GM12878 (cell line): ENCODE measurements around the gene KIAA1217. TPM values are rescaled to one million over a fixed set of nuclear protein-coding genes. Genes with fewer than 3 reads are reported as not detected.
A peak's percentile ranks its signal among the peaks of the same experiment; 100 is the strongest.

Source experiments
- ATAC-seq: fragments of 200-7000 bp; cut with Tn5 transposase; 3 replicates; pipeline ENCODE4 v1.9.1; 2020; ENCODE audit warnings: mild to moderate bottlenecking, moderate library complexity
- BruUV-seq: library from RNA; stranded (reverse); fragments of 400-500 nt; replicated peaks from 2 replicates; lab custom pipeline; 2021; lab: Mats Ljungman, UMichigan
- CTCF ChIA-PET: fragments of 300-600 bp; sonication (Branson Sonifier 250); formaldehyde crosslinking; extraction: SDS; loops from one replicate; lab custom pipeline; 2021; ENCODE audit warnings: inconsistent platforms; lab: Yijun Ruan, JAX
- POLR2A ChIA-PET: fragments of 350-600 bp; formaldehyde crosslinking; extraction: SDS; loops from one replicate; lab custom pipeline; 2021; ENCODE audit warnings: inconsistent platforms; lab: Charles Lee
- RAD21 ChIA-PET: fragments of 300-600 bp; sonication (Branson Sonifier 250); formaldehyde crosslinking; loops from one replicate; lab custom pipeline; 2023; ENCODE audit warnings: antibody characterized with exemption; ENCODE audit not compliant: unreplicated experiment; lab: Charles Lee
- SMC1A ChIA-PET: fragments of 300-600 bp; sonication (Branson Sonifier 250); formaldehyde crosslinking; loops from one replicate; lab custom pipeline; 2023; ENCODE audit not compliant: unreplicated experiment, uncharacterized antibody; lab: Charles Lee
- DNase-seq: peaks from one replicate; pipeline ENCODE4 v3.0.0-alpha.2; 2011; ENCODE audit warnings: low read depth, low spot score
- FAIRE-seq: peaks from 3 replicates; lab custom pipeline; 2011; peaks lifted over from hg19 to GRCh38; lab: Jason Lieb, UNC
- H2AFZ ChIP-seq: 2 replicates; pipeline ENCODE4 v1.6.0; 2011; ENCODE audit warnings: low read depth, low read length, control low read depth; ENCODE audit not compliant: control insufficient read depth
- H3K27ac ChIP-seq: 2 replicates; pipeline ENCODE4 v1.5.1; 2011; ENCODE audit warnings: control low read depth; ENCODE audit not compliant: control insufficient read depth, insufficient read depth
- H3K27me3 ChIP-seq, 2 experiments: replicated peaks in 1 of 2; 2 replicates each; pipeline versions ENCODE4 v1.6.0 to v1.6.1; 2011; ENCODE audit warnings: low read length in 1 of 2; ENCODE audit not compliant: control insufficient read depth in 2 of 2, insufficient read depth in 2 of 2
- H3K36me3 ChIP-seq, 2 experiments: 2 replicates each; pipeline ENCODE4 v1.5.1; 2011; ENCODE audit warnings: low read length in 1 of 2; ENCODE audit not compliant: control insufficient read depth in 2 of 2, insufficient read depth in 2 of 2
- H3K4me1 ChIP-seq: 2 replicates; pipeline ENCODE4 v1.6.1; 2011; ENCODE audit warnings: mild to moderate bottlenecking, low read length, moderate library complexity, mixed read lengths; ENCODE audit not compliant: control insufficient read depth, insufficient read depth
- H3K4me2 ChIP-seq: 2 replicates; pipeline ENCODE4 v1.6.0; 2011; ENCODE audit warnings: control low read depth; ENCODE audit not compliant: control insufficient read depth, insufficient read depth
- H3K4me3 ChIP-seq: fragments of 200-600 bp; sonication (generic); 2 replicates; pipeline ENCODE4 v1.5.1; 2016
- H3K79me2 ChIP-seq: 2 replicates; pipeline ENCODE4 v1.6.0; 2011; ENCODE audit warnings: low read length; ENCODE audit not compliant: control insufficient read depth, insufficient read depth
- H3K9ac ChIP-seq: 2 replicates; pipeline ENCODE4 v1.8.0; 2011; ENCODE audit warnings: low read length, control low read depth, mixed read lengths; ENCODE audit not compliant: control insufficient read depth, insufficient read depth
- H3K9me3 ChIP-seq: replicated peaks from 3 replicates; pipeline ENCODE4 v1.5.1; 2011; ENCODE audit warnings: mild to moderate bottlenecking, low read length; ENCODE audit not compliant: control insufficient read depth, insufficient read depth
- H4K20me1 ChIP-seq: 2 replicates; pipeline ENCODE4 v1.6.0; 2011; ENCODE audit not compliant: control insufficient read depth, insufficient read depth
- ATF7 ChIP-seq: fragments of 450-650 bp; IDR thresholded peaks from 2 replicates; pipeline ENCODE4 v1.6.1; 2016; ENCODE audit warnings: low read depth, mild to moderate bottlenecking
- BHLHE40 ChIP-seq, 2 experiments: fragments of 450-650 bp in 1 of 2; IDR thresholded peaks; 2 replicates each; pipeline ENCODE4 v1.6.1; 2011 to 2017; ENCODE audit warnings: low read depth in 2 of 2, borderline replicate concordance in 1 of 2, improper control_type of control experiment in 1 of 2, low read length in 1 of 2, mild to moderate bottlenecking in 1 of 2
- CBX5 ChIP-seq: sonication (generic); IDR thresholded peaks from 2 replicates; pipeline ENCODE4 v1.6.1; 2016; ENCODE audit warnings: low read depth, moderate library complexity, mild to moderate bottlenecking, inconsistent platforms
- CHD4 ChIP-seq: fragments of 200-600 bp; sonication (generic); IDR thresholded peaks from 2 replicates; pipeline ENCODE4 v1.6.1; 2016; ENCODE audit warnings: mild to moderate bottlenecking
- GABPA ChIP-seq: IDR thresholded peaks from 2 replicates; pipeline ENCODE4 v1.6.1; 2014; ENCODE audit warnings: antibody characterized with exemption, low read depth, mild to moderate bottlenecking, inconsistent platforms
- HDAC6 ChIP-seq: fragments of 200-600 bp; sonication (generic); IDR thresholded peaks from one replicate; pipeline ENCODE4 v1.8.0; 2017; ENCODE audit warnings: antibody characterized with exemption; ENCODE audit not compliant: unreplicated experiment
- IRF4 ChIP-seq: IDR thresholded peaks from 2 replicates; pipeline ENCODE4 v1.6.1; 2011; ENCODE audit warnings: low read depth, low read length
- KDM1A ChIP-seq: fragments of 200-600 bp; sonication (generic); IDR thresholded peaks from 2 replicates; pipeline ENCODE4 v1.6.1; 2016; ENCODE audit warnings: borderline replicate concordance
- NFIC ChIP-seq: IDR thresholded peaks from 2 replicates; pipeline ENCODE4 v1.6.1; 2012; ENCODE audit warnings: low read depth, mild to moderate bottlenecking, inconsistent platforms, low read length, moderate library complexity
- NFYB ChIP-seq: IDR thresholded peaks from 2 replicates; pipeline ENCODE4 v1.6.1; 2011; ENCODE audit warnings: low read depth, mild to moderate bottlenecking, low read length, improper control_type of control experiment, moderate library complexity; ENCODE audit not compliant: insufficient read depth
- PAX8 ChIP-seq: fragments of 450-650 bp; IDR thresholded peaks from 2 replicates; pipeline ENCODE4 v1.6.1; 2017; ENCODE audit warnings: mild to moderate bottlenecking, moderate library complexity
- PBX3 ChIP-seq: IDR thresholded peaks from 2 replicates; pipeline ENCODE4 v1.6.1; 2011; ENCODE audit warnings: mild to moderate bottlenecking, low read depth, low read length, moderate library complexity; ENCODE audit not compliant: insufficient replicate concordance
- POLR2A ChIP-seq: IDR thresholded peaks from 2 replicates; pipeline ENCODE4 v1.6.1; 2011; ENCODE audit warnings: low read depth, mild to moderate bottlenecking, low read length
- POLR2AphosphoS2 ChIP-seq: IDR thresholded peaks from 2 replicates; pipeline ENCODE4 v1.6.1; 2011; ENCODE audit warnings: low read depth, mild to moderate bottlenecking, low read length, improper control_type of control experiment, moderate library complexity
- SIN3A ChIP-seq: IDR thresholded peaks from 2 replicates; pipeline ENCODE4 v1.6.1; 2012; ENCODE audit warnings: low read depth, low read length, improper control_type of control experiment
- SPI1 ChIP-seq: IDR thresholded peaks from 2 replicates; pipeline ENCODE4 v1.6.1; 2011; ENCODE audit warnings: low read depth, mild to moderate bottlenecking, low read length, moderate library complexity, borderline replicate concordance; ENCODE audit not compliant: insufficient read depth
- SREBF2 ChIP-seq: IDR thresholded peaks from 2 replicates; pipeline ENCODE4 v1.6.1; 2012; ENCODE audit warnings: mild to moderate bottlenecking, low read length
- STAT1 ChIP-seq: fragments of 450-650 bp; conservative IDR thresholded peaks from 2 replicates; pipeline ENCODE4 v1.6.1; 2014; ENCODE audit warnings: antibody characterized with exemption, mild to moderate bottlenecking
- ZBTB33 ChIP-seq: fragments of 450-650 bp; IDR thresholded peaks from 2 replicates; pipeline ENCODE4 v1.6.1; 2017; ENCODE audit warnings: mild to moderate bottlenecking
- ZNF217 ChIP-seq: fragments of 450-650 bp; IDR thresholded peaks from 2 replicates; pipeline ENCODE4 v1.6.1; 2017; ENCODE audit warnings: antibody characterized with exemption, mild to moderate bottlenecking
- in situ Hi-C: fragments of 300-500 bp; cut with MboI; formaldehyde crosslinking; loops from 9 replicates; pipeline ENCODE4 v1.14.3; 2018; ENCODE audit warnings: mixed read lengths
- intact Hi-C: fragments of 100-400 bp; cut with micrococcal nuclease; formaldehyde crosslinking; loops from one replicate; pipeline ENCODE4 v1.14.2; 2022; ENCODE audit not compliant: unreplicated experiment
- polyA plus RNA-seq, 11 experiments: library from polyadenylated mRNA; depleted of rRNA in 4 of 11; unstranded in 6 of 11; stranded (reverse) in 5 of 11; fragments of >200 nt; fragmentation: Nextera tagmentation in 4 of 11; fragmentation: Illumina TruSeq in 1 of 11; extraction: Ambion mirVana in 4 of 11; extraction: Trizol in 1 of 11; gene quantifications; 1 replicate in 1 of 11; 2 replicates in 10 of 11; pipeline versions ENCODE4 v1.2.1 to v1.2.3, GENCODE V29; 2011 to 2016; ENCODE audit warnings: inconsistent platforms in 2 of 11, missing spikeins in 2 of 11, low read depth in 1 of 11
- total RNA-seq, 4 experiments: library from RNA; depleted of rRNA in 3 of 4; stranded (reverse); fragments of >200 nt in 3 of 4; fragmentation: Illumina TruSeq in 1 of 4; extraction: Trizol in 1 of 4; gene quantifications; 2 replicates each; pipeline versions ENCODE4 v1.2.1 to v1.2.3, GENCODE V29; 2013 to 2021

KIAA1217 gene
- total and polyA plus RNA-seq, 10 of the 15 experiments (the other 5 are each of a cell fraction or from before 2014, with no cell fraction given): 0.57 to 3.8 (median 2.1) TPM

GRCh38 chr10:24590697-24591457, 381.9 kb downstream of the KIAA1217 start:
- Histone ChIP-seq H3K79me2 (no peaks in the 10 kb centered on the region), H3K27me3 (no peaks in the 10 kb centered on the region), H2AFZ (no peak overlapping the region), H3K9me3 (no peaks in the 10 kb centered on the region), H3K36me3 (peaks cover 0 to 6% of the 10 kb centered on the region in 2 experiments), H3K4me1 (no peaks in the 10 kb centered on the region), H3K9ac (no peak overlapping the region), H4K20me1 (no peaks in the 10 kb centered on the region), H3K27ac (no peak overlapping the region), H3K4me2 (no peak overlapping the region), H3K4me3 (no peak overlapping the region)
- intact Hi-C loops (no loop called here), in situ Hi-C loops (no loop called here)
- ChIA-PET POLR2A (no interaction called here), RAD21 (no interaction called here), SMC1A (interaction anchor here (1.5 kb wide), 1 partner anchor 489 kb away, joined by 3 read pairs; no protein-coding TSS in a partner anchor), CTCF (no interaction called here)
- DNase-seq: no peak
- FAIRE-seq: peak; percentile 80
- no TSS peak for BruUV-seq
- TF ChIP-seq ZNF217 (no peak), CBX5 (no peak), PAX8 (no peak), IRF4 (no peak), GABPA (no peak), POLR2A (no peak), KDM1A (no peak), POLR2AphosphoS2 (no peak), NFYB (no peak), SPI1 (no peak), HDAC6 (no peak), CHD4 (no peak), STAT1 (no peak), SREBF2 (no peak), BHLHE40 (IDR thresholded peaks at IDR 0.05; ENCODE audit: borderline replicate concordance in 1 of 2, low read depth in 2 of 2, low read length in 1 of 2) (no peak), SIN3A (no peak), PBX3 (no peak), ZBTB33 (no peak), NFIC (no peak), ATF7 (no peak)
- ATAC-seq: no peak
